ENCODE results near the gene NOP14.
A peak's percentile ranks its signal among the peaks of the same experiment; 100 is the strongest.
"Not testable (repeated sequence)": the region's sequence is repeated elsewhere in the genome, so short reads cannot be mapped to it uniquely, and the experiment has no call there.

The NOP14 gene

DNA sequence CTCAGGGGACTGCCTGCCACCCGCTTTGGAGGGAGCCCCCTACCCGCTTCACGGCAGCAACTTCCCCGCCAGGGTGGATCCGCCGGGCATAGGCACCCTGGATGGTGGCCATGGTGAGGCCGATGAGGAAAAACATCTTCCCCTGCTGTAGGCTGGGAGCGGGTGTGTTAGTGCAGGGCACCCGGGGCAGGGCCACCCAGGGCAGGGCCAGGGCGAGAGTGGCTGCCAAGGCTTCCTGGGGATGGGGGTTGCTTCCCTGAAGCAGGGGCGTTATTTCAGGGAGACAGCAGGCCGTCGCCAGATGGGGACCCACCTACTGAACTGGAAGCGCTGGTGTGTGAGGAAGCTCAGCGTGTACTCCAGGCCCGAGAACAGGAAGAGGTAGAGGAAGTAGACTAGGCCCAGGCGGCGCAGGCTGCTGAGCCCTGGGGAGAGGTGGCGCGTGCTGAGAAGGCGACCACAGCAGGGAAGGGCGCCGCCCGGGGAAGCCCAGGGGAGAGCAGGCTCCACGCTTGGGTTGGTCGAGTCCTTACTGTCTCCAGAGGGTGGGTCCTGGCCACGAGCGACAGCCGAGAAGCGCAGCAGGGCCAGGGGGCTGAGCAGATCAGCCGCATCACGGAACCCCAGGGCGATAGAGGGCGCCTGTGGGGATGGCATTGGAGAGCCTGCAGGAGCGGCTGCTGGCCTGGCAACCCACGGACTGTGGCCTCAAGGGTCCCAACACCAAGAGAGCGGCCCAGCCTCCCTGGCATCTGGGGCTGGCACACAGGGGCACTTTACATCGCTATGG lies 31.5 kb downstream of the NOP14 start:
- DNase-seq (ENCODE audit: low read depth), result no peak

GRCh38 chr4:2930758-2931511 lies 32.3 kb downstream of the NOP14 start:
- DNase-seq (ENCODE audit: low read depth), result no peak

- DNase-seq (ENCODE audit: low read depth), result no peak
These were observed 33.0 kb downstream of the NOP14 start for GRCh38 chr4:2930135-2930757.

- DNase-seq (ENCODE audit: low read depth), result no peak
These were observed 33.7 kb downstream of the NOP14 start for GRCh38 chr4:2929469-2929868.

- no peak for DNase-seq (ENCODE audit: low read depth)
These were observed 34.7 kb downstream of the NOP14 start for GRCh38 chr4:2928242-2929176.

- no peak for DNase-seq (ENCODE audit: low read depth)
These were observed 35.5 kb downstream of the NOP14 start for GRCh38 chr4:2927696-2928075.

- no peak for DNase-seq (ENCODE audit: low read depth)
These were observed 36.0 kb downstream of the NOP14 start for GRCh38 chr4:2927016-2927695.

GRCh38 chr4:2925931-2926860 lies 37.0 kb downstream of the NOP14 start:
- no peak for DNase-seq (ENCODE audit: low read depth)

GRCh38 chr4:2925496-2925895 lies 37.7 kb downstream of the NOP14 start:
- no peak for DNase-seq (ENCODE audit: low read depth)

DNA sequence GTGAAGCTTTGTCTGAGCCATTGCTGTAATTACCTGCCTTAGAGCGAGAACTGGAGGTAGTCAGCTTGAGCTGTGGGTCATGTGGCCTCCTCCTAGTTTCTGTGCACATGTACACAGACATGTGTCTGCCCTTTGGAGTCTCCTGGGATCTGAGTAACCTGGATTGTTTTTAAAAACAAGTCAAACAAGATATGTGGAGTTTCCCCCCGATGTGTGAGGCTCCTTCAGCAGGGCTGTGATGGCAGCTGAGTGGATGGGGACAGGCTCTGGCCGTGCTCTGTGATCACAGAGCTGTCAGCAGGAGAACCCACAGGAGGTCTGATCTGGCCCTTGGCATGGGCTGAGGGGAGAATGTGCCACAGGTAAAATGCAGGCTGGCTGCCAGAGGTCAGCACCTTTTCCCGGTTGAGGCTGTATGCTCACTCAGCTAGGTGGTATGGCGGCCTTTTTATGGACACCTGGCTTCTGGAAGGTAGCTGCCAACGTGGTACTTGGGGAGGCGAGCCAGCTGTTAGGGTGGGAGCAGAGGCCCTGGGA lies 38.4 kb downstream of the NOP14 start:
- no peak for DNase-seq (ENCODE audit: low read depth)

- DNase-seq (ENCODE audit: low read depth), result no peak
These were observed 38.9 kb downstream of the NOP14 start for GRCh38 chr4:2924286-2924685.

DNA sequence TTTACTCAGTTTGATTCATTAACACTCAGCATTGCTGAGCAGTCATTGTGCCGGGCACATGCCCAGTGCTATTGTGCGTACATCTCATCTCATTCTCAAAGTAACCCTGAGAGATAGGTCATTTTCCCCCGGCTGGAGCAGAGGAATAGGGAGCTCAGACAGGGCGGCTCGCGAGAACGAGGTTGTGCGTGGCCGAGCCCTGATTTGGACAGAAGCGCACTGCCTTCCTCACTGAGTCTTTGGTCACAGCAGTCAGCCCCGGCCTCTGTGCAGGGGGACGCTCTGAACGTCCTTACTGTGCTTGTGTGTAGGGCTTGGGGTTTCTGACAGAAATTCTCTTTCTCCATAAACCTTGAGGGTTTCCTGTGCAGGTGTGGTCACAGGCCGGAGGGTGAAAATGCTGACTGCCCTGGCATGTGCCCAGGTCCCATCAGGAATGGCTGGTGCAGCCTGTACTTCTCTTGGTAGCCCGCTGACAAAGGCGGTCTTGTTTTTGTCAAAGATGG lies 39.5 kb downstream of the NOP14 start:
- DNase-seq (ENCODE audit: low read depth), result no peak

DNA sequence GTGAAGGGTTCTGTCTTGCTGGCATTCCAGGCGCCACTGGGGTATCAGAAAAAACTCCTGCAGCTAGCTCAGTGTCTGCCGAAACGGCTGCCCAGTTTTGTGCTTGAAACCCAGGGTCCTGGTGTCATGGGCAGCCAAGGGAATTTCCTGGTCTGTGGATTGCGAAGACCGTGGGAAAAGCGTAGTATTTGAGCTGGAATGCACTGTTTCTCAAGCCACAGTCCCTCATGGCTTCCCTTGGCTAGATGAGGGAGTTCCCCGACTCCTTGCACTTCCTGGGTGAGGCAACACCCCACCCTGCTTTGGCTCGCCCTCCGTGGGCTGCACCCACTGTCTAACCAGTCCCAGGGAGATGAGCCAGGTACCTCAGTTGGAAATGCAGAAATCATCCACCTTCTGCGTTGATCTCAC lies 40.1 kb downstream of the NOP14 start:
- DNase-seq (ENCODE audit: low read depth), result no peak

- DNase-seq (ENCODE audit: low read depth), result peak; percentile 40
These were observed 40.6 kb downstream of the NOP14 start for GRCh38 chr4:2922453-2923101.

DNA sequence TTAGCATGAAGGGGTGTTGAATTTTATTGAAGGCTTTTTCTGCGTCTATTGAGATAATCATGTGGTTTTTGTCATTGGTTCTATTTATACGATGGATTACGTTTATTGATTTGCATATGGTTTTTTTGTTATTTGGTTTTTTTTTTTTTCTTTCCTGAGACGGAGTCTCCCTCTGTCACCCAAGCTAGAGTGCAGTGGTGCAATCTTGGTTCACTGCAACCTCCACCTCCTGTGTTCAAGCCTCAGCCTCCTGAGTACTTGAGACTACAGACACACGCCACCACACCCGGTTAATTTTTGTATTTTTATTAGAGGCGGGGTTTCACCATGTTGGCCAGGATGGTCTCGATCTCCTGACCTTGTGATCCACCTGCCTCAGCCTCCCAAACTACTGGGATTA lies 44.5 kb downstream of the NOP14 start:
- DNase-seq (ENCODE audit: low read depth), result not testable (repeated sequence)

GRCh38 chr4:2918300-2918699 lies 44.9 kb downstream of the NOP14 start:
- DNase-seq (ENCODE audit: low read depth), result not testable (repeated sequence)

- not testable (repeated sequence) for DNase-seq (ENCODE audit: low read depth)
These were observed 46.5 kb downstream of the NOP14 start for GRCh38 chr4:2916696-2917095.

DNA sequence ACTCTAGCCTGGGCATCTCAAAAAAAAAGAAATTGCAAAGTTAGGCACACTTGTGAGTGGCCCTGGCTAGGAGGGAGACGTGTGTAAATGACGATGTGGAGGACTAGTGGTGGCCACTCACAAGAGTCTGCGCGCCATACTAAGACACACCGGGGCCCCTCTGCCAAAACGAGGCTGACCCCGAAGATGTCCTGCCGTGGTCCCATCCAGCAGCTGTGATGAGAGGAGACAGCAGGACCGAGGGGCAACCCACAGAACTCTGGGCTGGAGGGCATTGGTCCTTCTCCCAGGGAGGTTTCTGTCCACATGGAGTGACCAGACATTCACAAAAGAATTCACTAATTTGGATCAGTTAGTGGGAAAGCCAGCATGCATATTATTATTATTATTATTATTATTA lies 47.4 kb downstream of the NOP14 start:
- no peak for DNase-seq (ENCODE audit: low read depth)
